Measurements from ENCODE around the gene RAD51B.

GRCh38 chr14:68705741-68706283, 886.2 kb downstream of the RAD51B start:
- TF ChIP-seq, protein P1, sequence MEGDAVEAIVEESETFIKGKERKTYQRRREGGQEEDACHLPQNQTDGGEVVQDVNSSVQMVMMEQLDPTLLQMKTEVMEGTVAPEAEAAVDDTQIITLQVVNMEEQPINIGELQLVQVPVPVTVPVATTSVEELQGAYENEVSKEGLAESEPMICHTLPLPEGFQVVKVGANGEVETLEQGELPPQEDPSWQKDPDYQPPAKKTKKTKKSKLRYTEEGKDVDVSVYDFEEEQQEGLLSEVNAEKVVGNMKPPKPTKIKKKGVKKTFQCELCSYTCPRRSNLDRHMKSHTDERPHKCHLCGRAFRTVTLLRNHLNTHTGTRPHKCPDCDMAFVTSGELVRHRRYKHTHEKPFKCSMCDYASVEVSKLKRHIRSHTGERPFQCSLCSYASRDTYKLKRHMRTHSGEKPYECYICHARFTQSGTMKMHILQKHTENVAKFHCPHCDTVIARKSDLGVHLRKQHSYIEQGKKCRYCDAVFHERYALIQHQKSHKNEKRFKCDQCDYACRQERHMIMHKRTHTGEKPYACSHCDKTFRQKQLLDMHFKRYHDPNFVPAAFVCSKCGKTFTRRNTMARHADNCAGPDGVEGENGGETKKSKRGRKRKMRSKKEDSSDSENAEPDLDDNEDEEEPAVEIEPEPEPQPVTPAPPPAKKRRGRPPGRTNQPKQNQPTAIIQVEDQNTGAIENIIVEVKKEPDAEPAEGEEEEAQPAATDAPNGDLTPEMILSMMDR (IDR thresholded peaks at IDR 0.05) = no peak
- TF ChIP-seq POLR2A (IDR thresholded peaks at IDR 0.05) (no peak), EP300 (IDR thresholded peaks at IDR 0.05) (no peak)

Measured in upper lobe of left lung (tissue), 4 donors.